Fibroblast of lung (primary cell): Measurements from ENCODE around the gene CAPZA2.

ENCODE experiments used
- EZH2 ChIP-seq: IDR thresholded peaks from 2 replicates; pipeline ENCODE4 v1.5.1; 2012; ENCODE audit warnings: low read length, control low read depth, mild to moderate bottlenecking; ENCODE audit errors: missing control alignments
- TF ChIP-seq, protein P1 (sequence below), 2 donors: IDR thresholded peaks in 1 of 2; conservative IDR thresholded peaks in 1 of 2; 1 replicate in 1 of 2; 2 replicates in 1 of 2; pipeline ENCODE4 v1.5.1; 2011 to 2012; ENCODE audit warnings: low read length in 2 of 2, control low read depth in 1 of 2, inconsistent platforms in 1 of 2, low read depth in 1 of 2, mild to moderate bottlenecking in 1 of 2

DNA sequence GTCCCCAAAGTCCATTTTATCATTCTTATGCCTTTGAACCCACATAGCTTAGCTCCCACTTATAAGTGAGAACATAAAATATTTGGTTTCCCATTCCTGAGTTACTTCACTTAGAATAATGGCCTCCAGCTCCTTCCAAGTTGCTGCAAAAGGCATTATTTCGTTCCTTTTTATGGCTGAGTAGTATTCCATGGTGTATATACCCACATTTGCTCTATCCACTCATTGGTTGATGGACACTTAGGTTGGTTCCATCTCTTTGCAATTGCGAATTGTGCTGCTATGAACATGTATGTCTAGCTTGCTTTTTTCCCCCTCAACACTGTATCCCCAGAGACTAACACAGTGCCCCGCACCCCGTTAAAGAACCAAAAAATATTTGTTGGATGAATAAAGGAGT, 670 bp upstream of the CAPZA2 start:
- TF ChIP-seq, protein P1, sequence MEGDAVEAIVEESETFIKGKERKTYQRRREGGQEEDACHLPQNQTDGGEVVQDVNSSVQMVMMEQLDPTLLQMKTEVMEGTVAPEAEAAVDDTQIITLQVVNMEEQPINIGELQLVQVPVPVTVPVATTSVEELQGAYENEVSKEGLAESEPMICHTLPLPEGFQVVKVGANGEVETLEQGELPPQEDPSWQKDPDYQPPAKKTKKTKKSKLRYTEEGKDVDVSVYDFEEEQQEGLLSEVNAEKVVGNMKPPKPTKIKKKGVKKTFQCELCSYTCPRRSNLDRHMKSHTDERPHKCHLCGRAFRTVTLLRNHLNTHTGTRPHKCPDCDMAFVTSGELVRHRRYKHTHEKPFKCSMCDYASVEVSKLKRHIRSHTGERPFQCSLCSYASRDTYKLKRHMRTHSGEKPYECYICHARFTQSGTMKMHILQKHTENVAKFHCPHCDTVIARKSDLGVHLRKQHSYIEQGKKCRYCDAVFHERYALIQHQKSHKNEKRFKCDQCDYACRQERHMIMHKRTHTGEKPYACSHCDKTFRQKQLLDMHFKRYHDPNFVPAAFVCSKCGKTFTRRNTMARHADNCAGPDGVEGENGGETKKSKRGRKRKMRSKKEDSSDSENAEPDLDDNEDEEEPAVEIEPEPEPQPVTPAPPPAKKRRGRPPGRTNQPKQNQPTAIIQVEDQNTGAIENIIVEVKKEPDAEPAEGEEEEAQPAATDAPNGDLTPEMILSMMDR (conservative IDR thresholded peaks at IDR 0.05 in 1 of 2, IDR thresholded peaks at IDR 0.05 in 1 of 2; ENCODE audit: low read depth in 1 of 2, low read length in 2 of 2) = no peak
- TF ChIP-seq EZH2 = no peak
